Muscle of back (tissue), 11 donors: Measurements from ENCODE around the gene ZNF830. TPM values are rescaled to one million over a fixed set of nuclear protein-coding genes. Genes with fewer than 3 reads are reported as not detected.
"Not testable (repeated sequence)": the region's sequence is repeated elsewhere in the genome, so short reads cannot be mapped to it uniquely, and the experiment has no call there.

ENCODE experiments used
- DNase-seq, 3 donors: peaks; one replicate each; pipeline versions ENCODE4 v3.0.0 to v3.0.0-alpha.2; 2013
- polyA plus RNA-seq, 10 donors: library from polyadenylated mRNA; unstranded; fragments of 120-200 nt; gene quantifications; one replicate each; pipeline ENCODE4 v1.2.1, GENCODE V29; 2013; ENCODE audit not compliant: insufficient read length in 10 of 10

The ZNF830 gene
- polyA plus RNA-seq, 10 donors = 11.4 to 16.9 (median 13.1) TPM

GRCh38 chr17:34988644-34989043, 27.3 kb downstream of the ZNF830 start:
- no peak for DNase-seq

- DNase-seq = no peak
These were observed 28.1 kb downstream of the ZNF830 start for GRCh38 chr17:34989473-34989872.

GRCh38 chr17:34990921-34991365, 29.6 kb downstream of the ZNF830 start:
- DNase-seq = peak in 1 of 3 donors; percentile 20

- DNase-seq = no peak
These were observed 30.3 kb downstream of the ZNF830 start for GRCh38 chr17:34991606-34992005.

- DNase-seq = no peak
These were observed 31.7 kb downstream of the ZNF830 start for GRCh38 chr17:34993031-34993430.

- no peak for DNase-seq
These were observed 35.3 kb downstream of the ZNF830 start for GRCh38 chr17:34996422-34997285.

- peak; percentile 72 to 94 (median 89) for DNase-seq
These were observed 36.1 kb downstream of the ZNF830 start for GRCh38 chr17:34997355-34997862.

- DNase-seq = peak in 1 of 3 donors; percentile 11
These were observed 36.9 kb downstream of the ZNF830 start for GRCh38 chr17:34998205-34998604.

GRCh38 chr17:34999456-34999855, 38.1 kb downstream of the ZNF830 start:
- DNase-seq = no peak

GRCh38 chr17:35000965-35001364, 39.6 kb downstream of the ZNF830 start:
- DNase-seq = not testable (repeated sequence)

GRCh38 chr17:35001549-35001948, 40.2 kb downstream of the ZNF830 start:
- DNase-seq = no peak

GRCh38 chr17:35002876-35003551, 41.7 kb downstream of the ZNF830 start:
- DNase-seq = no peak

GRCh38 chr17:35003778-35004177, 42.4 kb downstream of the ZNF830 start:
- no peak for DNase-seq

GRCh38 chr17:35006345-35006744, 45.0 kb downstream of the ZNF830 start:
- DNase-seq = no peak

GRCh38 chr17:35006961-35007360, 45.6 kb downstream of the ZNF830 start:
- DNase-seq = no peak

- no peak for DNase-seq
These were observed 48.8 kb downstream of the ZNF830 start for GRCh38 chr17:35010093-35010492.

GRCh38 chr17:35011671-35012216, 50.4 kb downstream of the ZNF830 start:
- no peak for DNase-seq

Other genes with a start within 250 kb of the ZNF830 start
- 1 to 10 TPM; 1.2 to 2.6 (median 1.7) TPM for gene CCT6B, start 80 bp upstream of the ZNF830 start, polyA plus RNA-seq
- gene LIG3, start 19.0 kb downstream of the ZNF830 start, polyA plus RNA-seq = 10 to 100 TPM; 15.2 to 28.5 (median 22.0) TPM
- 10 to 100 TPM in 2 of 10 donors, 1 to 10 TPM in 8; 6.8 to 10.4 (median 8.7) TPM for gene RFFL, start 102.2 kb downstream of the ZNF830 start, polyA plus RNA-seq
- gene RAD51D, start 158.3 kb downstream of the ZNF830 start, polyA plus RNA-seq = 1 to 10 TPM; 4.4 to 8.4 (median 7.1) TPM
- gene FNDC8, start 160.1 kb downstream of the ZNF830 start, polyA plus RNA-seq = under 1 TPM in 6 of 10 donors, not detected in 4; 0.11 to 0.39 (median 0.21) TPM
- 10 to 100 TPM; 10.1 to 17.9 (median 14.7) TPM for gene NLE1, start 180.8 kb downstream of the ZNF830 start, polyA plus RNA-seq
- gene UNC45B, start 186.3 kb downstream of the ZNF830 start, polyA plus RNA-seq = 100 to 1,000 TPM; 106 to 227 (median 184) TPM
- under 1 TPM; 0.15 to 0.58 (median 0.29) TPM for gene SLC35G3, start 232.9 kb downstream of the ZNF830 start, polyA plus RNA-seq